Mesenchymal stem cell (in vitro differentiated cells and primary cell): ENCODE results near the gene PDGFRB. TPM values are rescaled to one million over a fixed set of nuclear protein-coding genes. Genes with fewer than 3 reads are reported as not detected.

Source experiments
- DNase-seq: peaks from one replicate; pipeline ENCODE4 v3.0.0-alpha.2; 2013
- H2AFZ ChIP-seq: one replicate; pipeline ENCODE4 v1.6.1; 2013; ENCODE audit warnings: low read depth, mild to moderate bottlenecking, control low read depth, inconsistent platforms, low read length, moderate library complexity
- H2AK5ac ChIP-seq: 2 replicates; pipeline ENCODE4 v1.6.1; 2013; ENCODE audit warnings: low read length, moderate library complexity, mild to moderate bottlenecking, inconsistent platforms; ENCODE audit not compliant: severe bottlenecking
- H2BK120ac ChIP-seq: one replicate; pipeline ENCODE4 v1.6.1; 2013; ENCODE audit warnings: low read depth, mild to moderate bottlenecking, inconsistent platforms, low read length, moderate library complexity
- H2BK12ac ChIP-seq, 2 experiments: one replicate each; pipeline ENCODE4 v1.6.1; 2013; ENCODE audit warnings: inconsistent platforms in 2 of 2, low read length in 2 of 2, mild to moderate bottlenecking in 2 of 2, moderate library complexity in 2 of 2, control low read depth in 1 of 2
- H2BK15ac ChIP-seq: one replicate; pipeline ENCODE4 v1.6.1; 2013; ENCODE audit warnings: mild to moderate bottlenecking, low read depth, inconsistent platforms; ENCODE audit not compliant: poor library complexity, severe bottlenecking
- H2BK5ac ChIP-seq: 2 replicates; pipeline ENCODE4 v1.6.1; 2013; ENCODE audit warnings: low read depth, mild to moderate bottlenecking, low read length, control low read depth, inconsistent platforms; ENCODE audit not compliant: poor library complexity, severe bottlenecking
- H3K14ac ChIP-seq, 2 experiments: one replicate each; pipeline ENCODE4 v1.6.1; 2013; ENCODE audit warnings: inconsistent platforms in 2 of 2, low read length in 2 of 2, control low read depth in 1 of 2, mild to moderate bottlenecking in 1 of 2, moderate library complexity in 1 of 2
- H3K18ac ChIP-seq, 2 experiments: one replicate each; pipeline ENCODE4 v1.6.1; 2013; ENCODE audit warnings: inconsistent platforms in 2 of 2, low read length in 2 of 2, control low read depth in 1 of 2, low read depth in 1 of 2, mild to moderate bottlenecking in 1 of 2
- H3K23ac ChIP-seq, 2 experiments: one replicate each; pipeline ENCODE4 v1.6.1; 2013; ENCODE audit warnings: inconsistent platforms in 2 of 2, low read length in 2 of 2, mild to moderate bottlenecking in 2 of 2, moderate library complexity in 2 of 2, control low read depth in 1 of 2
- H3K27ac ChIP-seq: 2 replicates; pipeline ENCODE4 v1.5.1; 2013; ENCODE audit warnings: mild to moderate bottlenecking, moderate library complexity, low read length, control low read depth, inconsistent platforms; ENCODE audit not compliant: poor library complexity, severe bottlenecking
- H3K27me3 ChIP-seq, 2 experiments: 2 replicates each; pipeline versions ENCODE4 v1.6.1 to v1.7.0; 2013; ENCODE audit warnings: low read length in 2 of 2, mild to moderate bottlenecking in 2 of 2, moderate library complexity in 2 of 2, control low read depth in 1 of 2, inconsistent platforms in 1 of 2; ENCODE audit not compliant: control insufficient read depth in 1 of 2, insufficient read depth in 1 of 2
- H3K36me3 ChIP-seq, 2 experiments: 2 replicates each; pipeline versions ENCODE4 v1.6.1 to v1.7.0; 2013; ENCODE audit warnings: low read length in 2 of 2, control low read depth in 1 of 2, inconsistent platforms in 1 of 2, low read depth in 1 of 2, mild to moderate bottlenecking in 1 of 2; ENCODE audit not compliant: insufficient read depth in 2 of 2, control insufficient read depth in 1 of 2
- H3K4ac ChIP-seq, 2 experiments: one replicate each; pipeline ENCODE4 v1.6.1; 2013; ENCODE audit warnings: inconsistent platforms in 2 of 2, low read length in 2 of 2, mild to moderate bottlenecking in 2 of 2, moderate library complexity in 2 of 2, control low read depth in 1 of 2, low read depth in 1 of 2
- H3K4me1 ChIP-seq: 2 replicates; pipeline ENCODE4 v1.6.1; 2013; ENCODE audit warnings: low read depth, low read length, control low read depth; ENCODE audit not compliant: control insufficient read depth, insufficient read depth
- H3K4me2 ChIP-seq: 2 replicates; pipeline ENCODE4 v1.6.1; 2013; ENCODE audit warnings: low read length, mild to moderate bottlenecking, inconsistent platforms; ENCODE audit not compliant: poor library complexity, severe bottlenecking
- H3K4me3 ChIP-seq, 2 experiments: 2 replicates each; pipeline versions ENCODE4 v1.5.1 to v1.7.0; 2013; ENCODE audit warnings: low read length in 2 of 2, mild to moderate bottlenecking in 2 of 2, control low read depth in 1 of 2, low read depth in 1 of 2; ENCODE audit not compliant: insufficient read depth in 1 of 2
- H3K79me1 ChIP-seq: replicated peaks from 2 replicates; pipeline ENCODE4 v1.6.1; 2013; ENCODE audit warnings: mild to moderate bottlenecking, control low read depth, low read length, inconsistent platforms; ENCODE audit not compliant: poor library complexity, severe bottlenecking
- H3K9ac ChIP-seq: 2 replicates; pipeline ENCODE4 v1.7.0; 2013; ENCODE audit warnings: mild to moderate bottlenecking, low read length, moderate library complexity
- H3K9me3 ChIP-seq: 2 replicates; pipeline ENCODE4 v1.7.0; 2013; ENCODE audit warnings: mild to moderate bottlenecking, low read length; ENCODE audit not compliant: control insufficient read depth
- H4K8ac ChIP-seq: one replicate; pipeline ENCODE4 v1.6.1; 2013; ENCODE audit warnings: inconsistent platforms, mild to moderate bottlenecking, low read length, moderate library complexity
- H4K91ac ChIP-seq: one replicate; pipeline ENCODE4 v1.6.1; 2013; ENCODE audit warnings: mild to moderate bottlenecking, low read length, inconsistent platforms
- WGBS: methylation state at CpG from one replicate; pipeline ENCODE4 v1.1.7; 2013; ENCODE audit warnings: mixed read lengths; 5-methylcytosine and 5-hydroxymethylcytosine counted together
- polyA plus RNA-seq, 2 experiments: library from polyadenylated mRNA; stranded (reverse); fragments of 200-250 nt; gene quantifications; one replicate each; pipeline ENCODE4 v1.2.3, GENCODE V29; 2013

Gene PDGFRB
- polyA plus RNA-seq (2013, experiment 1 of 2): 203 TPM
- 211 TPM for polyA plus RNA-seq (2013, experiment 2 of 2)

DNA sequence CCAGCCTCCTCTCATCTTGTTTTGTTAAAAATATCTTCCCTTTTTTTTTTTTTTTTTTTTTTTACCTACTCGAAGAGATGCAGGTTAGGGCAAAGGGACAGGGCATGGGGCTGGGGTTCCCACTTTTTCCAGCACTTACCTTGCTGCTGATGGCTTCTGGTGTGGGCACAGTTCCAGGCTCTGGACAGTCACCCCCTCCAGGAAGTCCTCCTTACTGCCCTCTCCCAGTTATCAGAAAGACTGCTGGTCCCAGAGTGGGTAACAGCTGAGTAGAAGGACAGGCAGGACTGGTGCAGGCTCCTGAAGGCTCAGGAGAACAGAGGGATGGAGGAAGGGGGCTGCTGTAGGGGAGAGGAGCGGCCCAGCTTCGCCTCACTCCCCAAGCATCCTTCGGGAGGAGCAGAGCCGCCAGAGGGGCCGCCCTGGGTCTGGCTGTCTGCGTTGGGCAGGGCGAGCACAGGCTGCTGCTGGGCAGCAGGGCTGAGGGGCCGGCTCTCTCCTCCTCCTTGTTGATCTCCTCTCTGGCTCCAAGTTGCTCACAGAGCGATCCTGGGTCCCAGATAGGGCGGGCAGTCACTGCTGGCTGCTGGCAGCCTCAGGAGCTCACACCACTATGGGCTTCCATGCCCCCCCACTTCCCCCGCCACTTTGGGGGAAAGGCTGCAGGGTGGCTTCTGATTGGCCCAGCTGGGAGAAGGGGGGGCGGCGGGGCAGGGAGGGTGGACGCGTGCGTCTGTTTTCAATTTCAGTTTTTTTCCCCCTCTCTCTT, at the start of gene PDGFRB:
PDGFRB (minus strand) TSS at position 588 of the 769 bp plus-strand sequence. CDS start 18,798 bp downstream, outside the sequence.
- WGBS: 0% methylated on average over 11 of the region's 17 CpGs
- H4K8ac ChIP-seq: peak within 1 kb of the TSS; percentile 74
- H3K23ac ChIP-seq: peak within 1 kb of the TSS in 1 of 2 experiments; percentile 81
- no peaks in the 10 kb centered on the region for H3K27me3 ChIP-seq
- peaks cover 2% of the 10 kb centered on the region for H3K79me1 ChIP-seq
- H3K4ac ChIP-seq: peak within 1 kb of the TSS; percentile 82 to 86
- peak within 1 kb of the TSS; percentile 29 for H2BK15ac ChIP-seq
- peak within 1 kb of the TSS in 1 of 2 experiments; percentile 95 for H3K14ac ChIP-seq
- H3K27ac ChIP-seq: peak within 1 kb of the TSS; percentile 82
- peak within 1 kb of the TSS; percentile 91 for H4K91ac ChIP-seq
- H3K9ac ChIP-seq: peak within 1 kb of the TSS; percentile 97
- no peaks in the 10 kb centered on the region for H3K9me3 ChIP-seq
- peak within 1 kb of the TSS; percentile 49 for H2AK5ac ChIP-seq
- H3K18ac ChIP-seq: peak within 1 kb of the TSS; percentile 90 to 94
- H3K4me1 ChIP-seq: peaks cover 47% of the 10 kb centered on the region
- peak within 1 kb of the TSS; percentile 64 to 95 for H3K4me3 ChIP-seq
- no peak within 1 kb of the TSS for H2AFZ ChIP-seq
- peak within 1 kb of the TSS; percentile 25 for H2BK5ac ChIP-seq
- peaks cover 19 to 32% of the 10 kb centered on the region in 2 experiments for H3K36me3 ChIP-seq
- peak; percentile 91 for DNase-seq
- peak within 1 kb of the TSS; percentile 80 for H3K4me2 ChIP-seq
- peak within 1 kb of the TSS; percentile 53 to 94 for H2BK12ac ChIP-seq
- peak within 1 kb of the TSS; percentile 69 for H2BK120ac ChIP-seq

DNA sequence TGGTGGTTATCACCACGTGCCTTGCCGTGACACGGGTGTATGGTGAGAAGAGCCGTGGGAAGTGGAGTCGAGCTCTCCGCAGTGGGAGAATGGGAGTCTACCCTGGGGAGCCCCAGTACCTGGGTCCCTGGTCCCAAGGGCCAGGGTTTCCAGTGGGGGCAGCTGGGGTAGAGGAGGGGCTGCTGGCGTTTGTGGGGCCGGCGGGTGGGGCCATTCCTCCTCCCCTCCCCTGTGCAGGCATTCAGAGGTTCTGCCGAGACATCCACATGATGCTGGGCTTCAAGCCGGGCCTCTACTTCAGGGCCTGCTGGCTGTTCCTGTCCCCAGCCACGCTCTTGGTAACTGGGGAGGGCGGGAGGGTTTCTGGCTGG, 48.9 kb upstream of the PDGFRB start:
- Histone ChIP-seq H3K36me3 (no peaks in the 10 kb centered on the region), H2BK12ac (no peak overlapping the region), H3K4me3 (no peak overlapping the region), H2BK5ac (no peak overlapping the region), H2BK15ac (peak overlapping the region; percentile 13), H2AFZ (no peak overlapping the region), H4K8ac (no peak overlapping the region), H3K18ac (no peak overlapping the region), H3K9me3 (no peaks in the 10 kb centered on the region), H2AK5ac (no peak overlapping the region), H3K23ac (no peak overlapping the region), H3K4me2 (no peak overlapping the region), H3K9ac (no peak overlapping the region), H3K79me1 (no peaks in the 10 kb centered on the region), H2BK120ac (no peak overlapping the region), H3K27me3 (peaks cover 0 to 4% of the 10 kb centered on the region in 2 experiments), H4K91ac (no peak overlapping the region), H3K4me1 (peaks cover 17% of the 10 kb centered on the region), H3K4ac (no peak overlapping the region), H3K27ac (no peak overlapping the region), H3K14ac (no peak overlapping the region)
- WGBS: 89% methylated on average over 13 of the region's 13 CpGs
- no peak for DNase-seq

DNA sequence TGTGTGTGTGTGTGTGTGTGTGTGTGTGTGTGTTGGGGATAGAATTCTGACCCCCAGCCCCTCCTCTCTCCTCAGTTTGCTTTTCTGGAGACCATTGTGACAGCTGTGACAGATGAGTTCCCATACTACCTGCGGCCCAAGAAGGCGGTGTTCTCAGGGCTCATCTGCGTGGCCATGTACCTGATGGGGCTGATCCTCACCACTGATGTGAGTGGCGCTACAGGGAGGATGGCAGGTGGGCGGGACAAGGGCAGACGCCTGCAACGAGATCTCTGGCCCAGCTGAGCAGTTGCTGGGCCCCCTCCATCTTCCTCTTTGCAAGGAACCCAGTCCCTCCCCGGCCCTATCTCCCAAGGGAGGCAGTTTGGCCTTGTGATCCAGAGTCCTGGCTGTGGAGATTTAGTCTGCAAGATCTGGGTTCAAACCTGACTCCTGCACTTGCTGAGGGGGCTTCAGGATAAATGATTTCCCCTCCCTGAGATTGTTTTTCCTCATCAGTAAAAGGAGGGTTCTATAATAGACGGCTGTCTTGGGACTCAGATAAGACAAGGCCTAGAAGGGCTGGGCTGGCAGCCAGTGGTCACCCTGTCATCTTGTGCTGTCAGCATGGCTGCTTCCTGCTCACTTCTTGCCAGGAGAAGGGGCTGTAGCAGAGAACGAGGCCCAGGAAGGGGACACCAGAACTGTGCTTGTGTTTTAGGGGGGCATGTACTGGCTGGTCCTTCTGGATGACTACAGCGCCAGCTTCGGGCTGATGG, 48.4 kb upstream of the PDGFRB start:
- Histone ChIP-seq H4K91ac (no peak overlapping the region), H3K27ac (no peak overlapping the region), H3K9ac (no peak overlapping the region), H3K14ac (no peak overlapping the region), H3K27me3 (peaks cover 4 to 5% of the 10 kb centered on the region in 2 experiments), H3K4me1 (peaks cover 12% of the 10 kb centered on the region), H3K36me3 (no peaks in the 10 kb centered on the region), H2BK12ac (no peak overlapping the region), H2BK5ac (no peak overlapping the region), H3K4me2 (no peak overlapping the region), H2BK15ac (peak overlapping the region; percentile 13), H3K79me1 (no peaks in the 10 kb centered on the region), H2AK5ac (no peak overlapping the region), H3K18ac (no peak overlapping the region), H2BK120ac (no peak overlapping the region), H3K4me3 (no peak overlapping the region), H3K23ac (no peak overlapping the region), H4K8ac (no peak overlapping the region), H2AFZ (no peak overlapping the region), H3K4ac (no peak overlapping the region), H3K9me3 (no peaks in the 10 kb centered on the region)
- DNase-seq: no peak
- 90% methylated on average over 10 of the region's 12 CpGs for WGBS

DNA sequence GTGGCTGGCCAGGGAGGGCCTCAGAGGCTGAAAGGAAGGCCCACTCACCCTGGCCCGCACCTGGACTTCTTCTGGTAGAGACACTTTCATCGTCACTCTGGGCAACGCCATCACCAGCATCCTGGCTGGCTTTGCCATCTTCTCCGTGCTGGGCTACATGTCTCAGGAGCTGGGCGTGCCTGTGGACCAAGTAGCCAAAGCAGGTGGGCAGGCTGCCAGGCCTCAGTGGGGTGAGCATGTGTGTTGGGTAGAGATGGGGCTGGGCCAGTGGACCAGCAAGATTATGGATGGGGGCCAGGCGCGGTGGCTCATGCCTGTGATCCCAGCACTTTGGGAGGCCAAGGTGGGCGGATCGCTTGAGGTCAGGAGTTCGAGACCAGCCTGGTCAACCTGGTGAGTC, 46.9 kb upstream of the PDGFRB start:
- no peak overlapping the region for H2AFZ ChIP-seq
- H3K23ac ChIP-seq: no peak overlapping the region
- no peak for DNase-seq
- peaks cover 4% of the 10 kb centered on the region for H3K4me1 ChIP-seq
- H3K27ac ChIP-seq: no peak overlapping the region
- H3K4me3 ChIP-seq: no peak overlapping the region
- H2AK5ac ChIP-seq: no peak overlapping the region
- H4K8ac ChIP-seq: no peak overlapping the region
- no peaks in the 10 kb centered on the region for H3K79me1 ChIP-seq
- no peak overlapping the region for H3K9ac ChIP-seq
- WGBS: 97% methylated on average over 10 of the region's 10 CpGs
- H3K4me2 ChIP-seq: no peak overlapping the region
- no peak overlapping the region for H3K14ac ChIP-seq
- H3K36me3 ChIP-seq: no peaks in the 10 kb centered on the region
- H3K18ac ChIP-seq: no peak overlapping the region
- no peak overlapping the region for H3K4ac ChIP-seq
- H2BK12ac ChIP-seq: no peak overlapping the region
- H3K9me3 ChIP-seq: no peaks in the 10 kb centered on the region
- peaks cover 10 to 18% of the 10 kb centered on the region in 2 experiments for H3K27me3 ChIP-seq
- no peak overlapping the region for H2BK5ac ChIP-seq
- H2BK15ac ChIP-seq: no peak overlapping the region
- no peak overlapping the region for H2BK120ac ChIP-seq
- no peak overlapping the region for H4K91ac ChIP-seq
